Measurements from ENCODE around the gene PSMB1. TPM values are rescaled to one million over a fixed set of nuclear protein-coding genes. Genes with fewer than 3 reads are reported as not detected.
"Not testable (repeated sequence)": the region's sequence is repeated elsewhere in the genome, so short reads cannot be mapped to it uniquely, and the experiment has no call there.

Gene PSMB1
- total RNA-seq, 2 donors from 2014 or later = 239 to 243 TPM

DNA sequence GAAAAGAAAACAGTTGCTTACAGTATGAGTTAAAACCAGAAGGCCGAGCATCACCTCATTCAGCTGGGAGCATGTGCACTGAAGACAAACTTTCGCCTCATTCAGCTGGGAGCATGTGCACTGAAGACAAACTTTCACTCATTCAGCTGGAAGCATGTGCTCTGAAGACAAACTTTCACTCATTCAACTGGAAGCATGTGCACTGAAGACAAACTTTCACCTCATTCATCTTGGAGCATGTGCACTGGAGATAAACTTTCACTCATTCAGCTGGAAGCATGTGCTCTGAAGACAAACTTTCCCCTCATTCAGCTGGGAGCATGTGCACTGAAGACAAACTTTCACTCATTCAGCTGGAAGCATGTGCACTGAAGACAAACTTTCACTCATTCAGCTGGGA is 45.4 kb downstream of the PSMB1 start:
- H3K4me3 Mint-ChIP-seq; H3K4me1 Mint-ChIP-seq; H3K36me3 Mint-ChIP-seq (ENCODE audit: low read depth); H3K36me3 ChIP-seq (ENCODE audit: control insufficient read depth, insufficient read depth, low read length); H3K27ac ChIP-seq (ENCODE audit: low read depth, low read length); H3K27me3 ChIP-seq (ENCODE audit: control insufficient read depth, insufficient read depth, low read length, poor library complexity, severe bottlenecking); H3K4me1 ChIP-seq (ENCODE audit: control insufficient read depth, insufficient read depth, low read length); H3K27ac Mint-ChIP-seq; DNase-seq; H3K9me3 Mint-ChIP-seq; H3K4me3 ChIP-seq (ENCODE audit: low read length); H3K9me3 ChIP-seq (ENCODE audit: control insufficient read depth, low read length); H3K9ac ChIP-seq (ENCODE audit: extremely low read depth, low read length, poor library complexity, severe bottlenecking): not testable (repeated sequence)
- H3K27me3 Mint-ChIP-seq (ENCODE audit: insufficient read depth) = peaks cover 27% of the 10 kb centered on the region
- 79 to 88% methylated on average over 1 to 2 of the region's 2 CpGs for WGBS, 2 experiments (ENCODE audit: insufficient coverage in 1 of 2, insufficient read length in 1 of 2)

- no peak overlapping the region for H3K27ac ChIP-seq (ENCODE audit: low read depth, low read length)
- no peak overlapping the region for H3K4me3 Mint-ChIP-seq
- peaks cover 6% of the 10 kb centered on the region for H3K27me3 ChIP-seq (ENCODE audit: control insufficient read depth, insufficient read depth, low read length, poor library complexity, severe bottlenecking)
- H3K9me3 Mint-ChIP-seq = peaks cover 17% of the 10 kb centered on the region
- no peak overlapping the region for H3K27ac Mint-ChIP-seq
- no peaks in the 10 kb centered on the region for H3K9me3 ChIP-seq (ENCODE audit: control insufficient read depth, low read length)
- no peak overlapping the region for H3K9ac ChIP-seq (ENCODE audit: extremely low read depth, low read length, poor library complexity, severe bottlenecking)
- no peak overlapping the region for H3K4me3 ChIP-seq (ENCODE audit: low read length)
- no peaks in the 10 kb centered on the region for H3K36me3 ChIP-seq (ENCODE audit: control insufficient read depth, insufficient read depth, low read length)
- peaks cover 34% of the 10 kb centered on the region for H3K27me3 Mint-ChIP-seq (ENCODE audit: insufficient read depth)
- no peak for DNase-seq
- TF ChIP-seq, protein P1, sequence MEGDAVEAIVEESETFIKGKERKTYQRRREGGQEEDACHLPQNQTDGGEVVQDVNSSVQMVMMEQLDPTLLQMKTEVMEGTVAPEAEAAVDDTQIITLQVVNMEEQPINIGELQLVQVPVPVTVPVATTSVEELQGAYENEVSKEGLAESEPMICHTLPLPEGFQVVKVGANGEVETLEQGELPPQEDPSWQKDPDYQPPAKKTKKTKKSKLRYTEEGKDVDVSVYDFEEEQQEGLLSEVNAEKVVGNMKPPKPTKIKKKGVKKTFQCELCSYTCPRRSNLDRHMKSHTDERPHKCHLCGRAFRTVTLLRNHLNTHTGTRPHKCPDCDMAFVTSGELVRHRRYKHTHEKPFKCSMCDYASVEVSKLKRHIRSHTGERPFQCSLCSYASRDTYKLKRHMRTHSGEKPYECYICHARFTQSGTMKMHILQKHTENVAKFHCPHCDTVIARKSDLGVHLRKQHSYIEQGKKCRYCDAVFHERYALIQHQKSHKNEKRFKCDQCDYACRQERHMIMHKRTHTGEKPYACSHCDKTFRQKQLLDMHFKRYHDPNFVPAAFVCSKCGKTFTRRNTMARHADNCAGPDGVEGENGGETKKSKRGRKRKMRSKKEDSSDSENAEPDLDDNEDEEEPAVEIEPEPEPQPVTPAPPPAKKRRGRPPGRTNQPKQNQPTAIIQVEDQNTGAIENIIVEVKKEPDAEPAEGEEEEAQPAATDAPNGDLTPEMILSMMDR (conservative IDR thresholded peaks at IDR 0.05) = no peak
- peaks cover 5% of the 10 kb centered on the region for H3K36me3 Mint-ChIP-seq (ENCODE audit: low read depth)
- WGBS, 2 experiments (ENCODE audit: insufficient coverage in 1 of 2, insufficient read length in 1 of 2) = 84 to 95% methylated on average over 4 of the region's 4 CpGs
- H3K4me1 Mint-ChIP-seq = no peaks in the 10 kb centered on the region
- no peaks in the 10 kb centered on the region for H3K4me1 ChIP-seq (ENCODE audit: control insufficient read depth, insufficient read depth, low read length)
Observed at GRCh38 chr6:170506446-170506845, 46.7 kb downstream of the PSMB1 start.

DNA sequence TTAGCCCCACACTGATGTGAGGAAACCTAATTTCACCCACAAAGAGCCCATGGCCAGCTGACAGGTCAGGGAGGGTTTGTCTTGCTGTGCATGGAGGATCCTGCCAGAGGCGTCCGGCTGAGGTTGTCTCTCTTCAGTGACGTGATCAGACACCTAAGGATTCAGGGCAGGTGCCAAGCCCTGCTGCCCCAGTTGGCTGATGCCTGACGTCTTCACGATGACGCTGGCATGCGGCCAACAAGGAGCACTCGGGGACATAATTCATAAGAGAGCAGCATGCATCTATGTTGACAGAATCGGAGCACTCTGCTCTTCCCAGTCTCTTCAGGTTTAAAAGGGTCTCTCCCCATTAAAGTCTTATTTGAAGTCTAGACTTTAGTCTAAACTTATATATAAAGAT is 47.8 kb downstream of the PSMB1 start:
- Histone ChIP-seq H3K9me3 (ENCODE audit: control insufficient read depth, low read length) (no peaks in the 10 kb centered on the region), H3K27ac (ENCODE audit: low read depth, low read length) (no peak overlapping the region), H3K36me3 (ENCODE audit: control insufficient read depth, insufficient read depth, low read length) (no peaks in the 10 kb centered on the region), H3K4me1 (ENCODE audit: control insufficient read depth, insufficient read depth, low read length) (no peaks in the 10 kb centered on the region), H3K9ac (ENCODE audit: extremely low read depth, low read length, poor library complexity, severe bottlenecking) (no peak overlapping the region), H3K4me3 (ENCODE audit: low read length) (no peak overlapping the region), H3K27me3 (ENCODE audit: control insufficient read depth, insufficient read depth, low read length, poor library complexity, severe bottlenecking) (peaks cover 6% of the 10 kb centered on the region)
- TF ChIP-seq, protein P1 (conservative IDR thresholded peaks at IDR 0.05) = no peak
- 85 to 86% methylated on average over 9 of the region's 9 CpGs for WGBS, 2 experiments (ENCODE audit: insufficient coverage in 1 of 2, insufficient read length in 1 of 2)
- no peak for DNase-seq
- Mint-ChIP-seq H3K27me3 (ENCODE audit: insufficient read depth) (peaks cover 38% of the 10 kb centered on the region), H3K4me1 (peaks cover 2% of the 10 kb centered on the region), H3K36me3 (ENCODE audit: low read depth) (peaks cover 10% of the 10 kb centered on the region), H3K27ac (no peak overlapping the region), H3K9me3 (peaks cover 29% of the 10 kb centered on the region), H3K4me3 (no peak overlapping the region)

DNA sequence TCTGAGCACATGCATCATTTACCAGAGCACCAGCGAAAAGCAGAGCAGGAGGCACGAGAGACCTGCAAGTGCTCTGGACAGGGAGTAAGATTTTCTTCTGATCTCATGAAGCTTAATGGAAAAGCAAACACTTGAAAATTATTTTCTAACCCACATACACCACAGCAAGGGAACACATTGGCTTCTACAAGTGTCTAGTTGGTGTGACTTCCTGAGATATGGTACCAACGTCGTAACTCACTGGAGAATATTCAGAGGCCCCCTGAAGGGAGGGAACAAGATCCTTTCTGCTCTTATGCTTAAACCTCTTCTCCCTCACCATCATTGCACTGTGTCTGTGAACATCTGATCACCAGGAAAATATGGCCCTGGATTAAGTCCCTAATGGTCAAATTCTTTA is 48.6 kb downstream of the PSMB1 start:
- TF ChIP-seq, protein P1 (conservative IDR thresholded peaks at IDR 0.05) = no peak
- peaks cover 6% of the 10 kb centered on the region for H3K27me3 ChIP-seq (ENCODE audit: control insufficient read depth, insufficient read depth, low read length, poor library complexity, severe bottlenecking)
- H3K4me1 Mint-ChIP-seq = peaks cover 6% of the 10 kb centered on the region
- no peak overlapping the region for H3K4me3 Mint-ChIP-seq
- H3K9me3 ChIP-seq (ENCODE audit: control insufficient read depth, low read length) = no peaks in the 10 kb centered on the region
- H3K36me3 ChIP-seq (ENCODE audit: control insufficient read depth, insufficient read depth, low read length) = no peaks in the 10 kb centered on the region
- no peak overlapping the region for H3K4me3 ChIP-seq (ENCODE audit: low read length)
- WGBS, 2 experiments (ENCODE audit: insufficient coverage in 1 of 2, insufficient read length in 1 of 2) = 91 to 100% methylated on average over 2 to 4 of the region's 4 CpGs
- no peak overlapping the region for H3K27ac Mint-ChIP-seq
- H3K9me3 Mint-ChIP-seq = peaks cover 33% of the 10 kb centered on the region
- no peaks in the 10 kb centered on the region for H3K4me1 ChIP-seq (ENCODE audit: control insufficient read depth, insufficient read depth, low read length)
- H3K9ac ChIP-seq (ENCODE audit: extremely low read depth, low read length, poor library complexity, severe bottlenecking) = no peak overlapping the region
- H3K27me3 Mint-ChIP-seq (ENCODE audit: insufficient read depth) = peaks cover 32% of the 10 kb centered on the region
- H3K36me3 Mint-ChIP-seq (ENCODE audit: low read depth) = peaks cover 10% of the 10 kb centered on the region
- H3K27ac ChIP-seq (ENCODE audit: low read depth, low read length) = no peak overlapping the region
- no peak for DNase-seq
